NCI-H187 (cell line): ENCODE results near the gene TMEM50A.
"Not testable (repeated sequence)": the region's sequence is repeated elsewhere in the genome, so short reads cannot be mapped to it uniquely, and the experiment has no call there.

Source experiments
- DNase-seq, 2 experiments: peaks; one replicate each; lab custom pipeline; 2025; lab: John Stamatoyannopoulos, UW

The TMEM50A gene

DNA sequence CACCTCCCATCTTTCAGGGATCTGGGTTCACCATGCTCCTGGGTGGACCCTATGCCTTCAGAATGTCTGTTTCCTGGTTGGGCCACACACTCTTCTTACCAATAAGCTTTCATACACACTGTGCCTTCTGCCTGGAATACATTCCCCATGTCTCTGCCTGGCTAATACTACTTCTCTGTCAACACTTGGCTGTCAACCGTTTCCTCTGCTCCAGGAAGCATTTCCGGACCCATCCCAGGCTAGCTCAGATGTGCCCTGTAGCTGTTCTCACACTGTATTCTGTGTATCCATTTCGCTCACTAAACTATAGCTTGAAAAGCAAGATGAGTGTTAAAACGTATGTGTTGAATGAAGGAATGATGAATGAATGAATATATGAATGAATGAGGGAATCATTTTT is 49.0 kb downstream of the TMEM50A start:
- DNase-seq: not testable (repeated sequence)

DNA sequence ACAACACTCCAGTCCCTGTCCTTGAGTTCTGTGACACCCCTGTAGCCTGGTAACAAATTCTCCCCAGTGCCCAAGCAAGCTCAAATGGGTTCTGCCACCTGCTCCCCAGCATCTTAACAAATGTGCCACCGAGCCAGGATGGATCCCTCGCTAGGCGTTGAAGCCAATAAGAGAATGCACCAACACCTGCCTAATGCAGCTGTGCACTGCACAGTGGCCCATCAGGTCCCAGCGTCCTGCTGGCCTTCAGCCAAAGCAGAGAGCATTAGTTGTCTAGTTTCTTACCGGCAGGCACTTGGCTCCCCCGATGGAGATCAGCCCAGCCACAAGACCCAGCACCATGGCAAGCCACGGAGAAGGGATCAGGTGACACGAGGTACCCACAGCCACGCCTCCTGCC is 50.6 kb downstream of the TMEM50A start:
- peak; percentile 6 to 36 for DNase-seq

DNA sequence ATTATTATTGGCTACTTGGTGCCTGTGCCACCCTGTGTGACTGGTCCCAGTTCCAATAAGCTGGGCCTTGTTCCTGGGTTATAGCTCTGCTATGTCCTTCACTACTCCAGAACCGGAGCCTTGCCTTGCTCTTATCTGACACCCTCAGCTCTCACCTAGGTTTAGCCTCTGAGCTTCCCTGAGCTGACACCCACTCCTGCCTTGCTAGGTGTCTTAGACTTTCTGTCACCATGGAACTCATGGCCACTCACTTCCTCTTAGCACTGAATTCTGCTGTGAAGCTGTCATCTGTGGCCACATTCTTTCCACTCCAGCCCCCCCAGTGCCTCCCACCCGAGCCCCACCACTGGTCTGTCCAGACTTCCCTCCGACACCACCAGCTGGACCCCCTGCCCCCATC is 51.6 kb downstream of the TMEM50A start:
- DNase-seq: not testable (repeated sequence)

DNA sequence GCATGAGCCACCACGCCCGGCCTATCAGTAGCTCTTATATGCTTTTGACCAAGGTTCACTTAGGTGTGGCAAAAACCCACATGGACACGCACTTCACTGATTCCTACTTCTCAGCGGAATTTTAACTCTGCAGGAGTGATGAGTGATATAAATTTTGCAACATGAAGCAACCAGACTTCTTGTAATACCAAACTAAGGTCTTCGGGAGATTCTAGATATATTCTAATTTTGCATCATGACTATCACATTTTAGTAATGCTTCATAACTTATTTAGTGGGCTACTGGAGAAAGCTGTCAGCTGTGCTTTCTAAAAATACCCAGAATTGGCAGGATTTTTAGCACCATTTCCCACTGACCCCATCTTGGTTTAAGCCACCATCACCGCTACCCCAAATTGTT is 54.7 kb downstream of the TMEM50A start:
- DNase-seq: no peak

DNA sequence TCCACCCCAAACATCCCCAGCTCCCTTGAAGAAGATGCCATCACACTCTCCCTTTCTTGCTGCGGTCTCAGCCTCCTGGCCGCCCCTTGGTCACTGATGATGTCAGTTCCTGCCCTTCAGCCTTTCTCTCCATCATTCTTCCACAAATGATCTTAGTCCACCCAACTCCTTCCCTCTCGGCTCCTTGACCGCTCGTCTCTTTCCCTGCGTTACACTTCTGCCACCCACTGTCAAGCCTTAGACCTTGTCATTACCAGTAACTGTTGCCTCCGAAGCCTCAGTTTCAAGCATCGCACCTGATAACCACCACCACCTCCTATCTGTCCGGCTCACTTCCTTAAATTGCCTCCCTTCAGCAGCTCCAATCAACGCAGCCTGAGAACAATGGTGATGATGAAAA is 59.4 kb downstream of the TMEM50A start:
- not testable (repeated sequence) for DNase-seq

DNA sequence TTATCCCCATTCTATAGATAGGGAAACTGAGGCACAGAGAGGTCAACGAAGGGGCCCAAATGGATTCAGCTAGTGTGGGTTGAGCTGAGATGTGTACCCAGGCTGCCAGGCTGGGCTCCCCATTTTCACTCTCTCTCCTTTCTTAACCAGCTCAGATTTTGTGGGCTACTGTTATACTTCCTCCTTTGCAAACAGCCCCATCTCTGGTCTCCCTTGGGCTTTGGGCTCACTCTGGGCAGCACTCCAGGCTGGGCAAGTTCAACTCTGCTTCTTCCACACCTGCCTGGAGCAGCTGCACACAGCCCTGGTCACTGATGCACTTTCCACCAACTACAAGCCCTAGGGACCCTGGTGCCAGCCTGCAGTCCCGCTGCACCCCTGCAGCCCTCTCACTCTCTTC is 59.9 kb downstream of the TMEM50A start:
- DNase-seq: not testable (repeated sequence)

DNA sequence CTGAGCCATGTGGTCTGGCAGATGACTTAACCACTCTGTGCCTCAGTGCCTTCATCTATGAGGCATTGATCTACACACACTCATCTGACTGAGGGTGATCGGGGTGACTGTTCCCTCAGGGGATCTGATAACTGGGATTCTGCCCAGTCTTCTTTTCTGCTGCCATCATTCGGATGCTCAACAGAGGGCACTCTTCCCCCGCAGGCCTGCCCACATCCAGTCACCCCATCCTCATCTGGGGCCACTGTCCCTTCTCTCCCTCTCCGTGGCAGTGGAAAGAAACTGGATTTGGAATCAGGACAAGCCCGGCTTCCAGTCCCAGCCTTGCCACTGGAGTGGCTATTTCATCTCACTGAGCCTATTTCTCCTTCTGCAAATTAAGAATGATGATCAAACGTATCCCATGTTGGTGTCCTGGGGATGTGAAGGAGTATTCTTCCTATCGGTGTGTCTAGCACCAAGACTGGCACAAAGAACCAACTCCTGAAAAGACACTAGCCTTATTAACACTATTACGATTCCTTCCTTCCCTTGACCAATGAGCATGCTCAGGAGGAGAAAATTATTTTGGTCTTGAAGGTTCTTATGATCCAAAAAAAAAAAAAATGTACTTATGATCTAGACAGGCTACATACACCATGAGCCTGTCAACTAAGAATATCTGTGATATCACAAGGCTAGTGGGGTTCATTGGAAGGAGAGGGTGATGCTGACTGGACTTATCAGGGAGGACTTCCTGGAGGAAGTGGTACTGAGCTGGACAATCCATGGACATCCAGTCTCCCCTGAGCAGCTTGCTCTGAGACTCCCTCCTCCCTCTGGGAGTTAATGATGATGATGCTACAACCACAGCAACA is 65.0 kb downstream of the TMEM50A start:
- not testable (repeated sequence) for DNase-seq

DNA sequence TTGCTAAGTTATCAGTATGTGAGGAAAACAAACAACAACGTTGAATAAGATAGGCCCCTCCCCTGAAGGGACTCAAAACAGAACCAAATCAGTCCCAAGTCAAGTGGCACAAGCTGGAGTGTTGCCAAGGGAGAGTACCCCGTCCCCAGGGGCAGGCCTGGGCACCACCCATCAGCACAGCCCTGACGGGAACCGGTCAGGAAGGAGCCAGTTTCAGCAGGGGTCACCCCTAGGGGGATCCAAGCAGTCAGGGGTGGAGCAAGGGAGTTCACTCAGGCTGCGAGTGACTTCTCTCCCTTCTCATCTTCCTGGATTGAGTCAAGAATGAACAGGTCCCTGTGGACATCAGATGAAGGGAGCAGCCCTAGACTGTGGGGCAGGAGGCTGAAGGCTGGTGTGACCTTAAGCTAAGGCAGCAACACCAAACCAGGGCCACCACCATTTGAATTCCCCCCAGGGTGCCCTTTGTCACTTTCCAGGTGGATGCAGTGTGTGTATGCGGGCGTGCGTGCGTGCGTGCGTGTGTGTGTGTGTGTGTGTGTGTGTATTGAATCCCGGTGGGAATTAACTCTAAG is 67.7 kb downstream of the TMEM50A start:
- DNase-seq: not testable (repeated sequence)

DNA sequence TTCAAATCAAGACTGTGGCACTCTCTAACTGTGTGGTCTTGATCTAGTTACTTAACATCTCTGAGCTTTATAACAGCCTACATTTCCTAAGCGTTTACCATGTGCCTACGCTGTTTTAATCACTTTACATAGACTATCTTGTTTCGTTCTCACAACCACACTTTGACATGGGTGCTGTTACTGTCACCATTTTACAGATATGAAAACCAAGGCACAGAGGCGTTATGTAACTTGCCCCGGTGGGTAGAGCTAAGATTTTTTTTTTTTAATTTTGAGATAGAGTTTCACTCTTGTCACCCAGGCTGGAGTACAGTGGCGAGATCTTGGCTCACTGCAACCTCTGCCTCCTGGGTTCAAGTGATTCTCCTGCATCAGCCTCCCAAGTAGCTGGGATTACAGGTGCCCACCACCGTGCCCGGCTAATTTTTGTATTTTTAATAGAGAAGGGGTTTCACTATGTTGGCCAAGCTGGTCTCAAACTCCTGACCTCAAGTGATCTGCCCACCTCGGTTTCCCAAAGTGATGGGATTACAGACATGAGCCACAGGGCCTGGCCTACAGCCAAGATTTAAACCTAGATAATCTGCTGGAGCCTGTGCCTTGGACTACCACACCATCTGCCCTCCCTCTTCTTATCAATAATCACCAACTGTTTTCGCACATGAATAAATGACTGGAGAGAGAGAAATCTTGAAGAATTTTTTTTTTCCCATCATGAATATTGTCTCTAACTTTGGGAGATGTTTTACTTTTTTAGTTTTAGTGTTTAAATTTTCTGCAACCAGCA is 71.7 kb downstream of the TMEM50A start:
- DNase-seq: not testable (repeated sequence)
